Prostate gland (tissue), 2 donors: ENCODE data around the gene RASSF5.

ENCODE experiments used
- POLR2A ChIP-seq: fragments of 450-650 bp; IDR thresholded peaks from one replicate; pipeline ENCODE4 v1.6.1; 2016; ENCODE audit warnings: antibody characterized with exemption, mild to moderate bottlenecking
- POLR2AphosphoS5 ChIP-seq: sonication (generic); formaldehyde crosslinking; IDR thresholded peaks from one replicate; pipeline ENCODE4 v1.6.1; 2017; ENCODE audit warnings: antibody characterized with exemption
- TF ChIP-seq, protein P1 (sequence below), 4 experiments: fragments of 200-600 bp in 2 of 4; fragments of 450-650 bp in 2 of 4; sonication (generic) in 2 of 4; IDR thresholded peaks; 1 replicate in 3 of 4; 2 replicates in 1 of 4; pipeline ENCODE4 v1.5.1; 2016 to 2019; ENCODE audit warnings: antibody characterized with exemption in 4 of 4, mild to moderate bottlenecking in 2 of 4, moderate library complexity in 2 of 4

GRCh38 chr1:206463137-206463536, 44.2 kb upstream of the RASSF5 start:
- TF ChIP-seq, protein P1, sequence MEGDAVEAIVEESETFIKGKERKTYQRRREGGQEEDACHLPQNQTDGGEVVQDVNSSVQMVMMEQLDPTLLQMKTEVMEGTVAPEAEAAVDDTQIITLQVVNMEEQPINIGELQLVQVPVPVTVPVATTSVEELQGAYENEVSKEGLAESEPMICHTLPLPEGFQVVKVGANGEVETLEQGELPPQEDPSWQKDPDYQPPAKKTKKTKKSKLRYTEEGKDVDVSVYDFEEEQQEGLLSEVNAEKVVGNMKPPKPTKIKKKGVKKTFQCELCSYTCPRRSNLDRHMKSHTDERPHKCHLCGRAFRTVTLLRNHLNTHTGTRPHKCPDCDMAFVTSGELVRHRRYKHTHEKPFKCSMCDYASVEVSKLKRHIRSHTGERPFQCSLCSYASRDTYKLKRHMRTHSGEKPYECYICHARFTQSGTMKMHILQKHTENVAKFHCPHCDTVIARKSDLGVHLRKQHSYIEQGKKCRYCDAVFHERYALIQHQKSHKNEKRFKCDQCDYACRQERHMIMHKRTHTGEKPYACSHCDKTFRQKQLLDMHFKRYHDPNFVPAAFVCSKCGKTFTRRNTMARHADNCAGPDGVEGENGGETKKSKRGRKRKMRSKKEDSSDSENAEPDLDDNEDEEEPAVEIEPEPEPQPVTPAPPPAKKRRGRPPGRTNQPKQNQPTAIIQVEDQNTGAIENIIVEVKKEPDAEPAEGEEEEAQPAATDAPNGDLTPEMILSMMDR (IDR thresholded peaks at IDR 0.05): no peak
- no peak for TF ChIP-seq POLR2AphosphoS5
- TF ChIP-seq POLR2A: no peak
